Astrocyte (in vitro differentiated cells and primary cell): ENCODE data around the gene SAMM50. TPM values are rescaled to one million over a fixed set of nuclear protein-coding genes. Genes with fewer than 3 reads are reported as not detected.

Experiments used
- DNase-seq: peaks from one replicate; pipeline ENCODE4 v3.0.0-alpha.2; 2010; ENCODE audit warnings: low read depth
- FAIRE-seq: peaks from 2 replicates; lab custom pipeline; 2011; peaks lifted over from hg19 to GRCh38; lab: Jason Lieb, UNC
- H2AFZ ChIP-seq: 2 replicates; pipeline ENCODE4 v1.6.0; 2012; ENCODE audit warnings: low read depth, low read length, inconsistent platforms
- H3K27ac ChIP-seq: 2 replicates; pipeline ENCODE4 v1.5.1; 2011; ENCODE audit warnings: low read depth, low read length, inconsistent platforms
- H3K27me3 ChIP-seq: 2 replicates; pipeline ENCODE4 v1.6.0; 2011; ENCODE audit warnings: low read length, inconsistent platforms; ENCODE audit not compliant: insufficient read depth
- H3K36me3 ChIP-seq: 2 replicates; pipeline ENCODE4 v1.5.1; 2011; ENCODE audit warnings: low read length, inconsistent platforms; ENCODE audit not compliant: insufficient read depth
- H3K4me1 ChIP-seq: 2 replicates; pipeline ENCODE4 v1.5.1; 2011; ENCODE audit warnings: low read length, inconsistent platforms; ENCODE audit not compliant: insufficient read depth
- H3K4me2 ChIP-seq: 2 replicates; pipeline ENCODE4 v1.6.0; 2012; ENCODE audit warnings: low read length, inconsistent platforms
- H3K4me3 ChIP-seq: 2 replicates; pipeline ENCODE4 v1.5.1; 2011; ENCODE audit warnings: low read depth, mild to moderate bottlenecking, low read length, inconsistent platforms; ENCODE audit not compliant: insufficient read depth
- H3K79me2 ChIP-seq: 2 replicates; pipeline ENCODE4 v1.6.0; 2012; ENCODE audit warnings: mild to moderate bottlenecking, low read length, inconsistent platforms; ENCODE audit not compliant: insufficient read depth
- H3K9ac ChIP-seq: 2 replicates; pipeline ENCODE4 v1.6.0; 2012; ENCODE audit warnings: mild to moderate bottlenecking, low read length, inconsistent platforms
- H3K9me3 ChIP-seq: 2 replicates; pipeline ENCODE4 v1.5.1; 2012; ENCODE audit warnings: low read depth, mild to moderate bottlenecking, low read length, inconsistent platforms; ENCODE audit not compliant: insufficient read depth
- H4K20me1 ChIP-seq: 2 replicates; pipeline ENCODE4 v1.6.0; 2012; ENCODE audit warnings: low read length, inconsistent platforms; ENCODE audit not compliant: insufficient read depth
- H3K27ac Mint-ChIP-seq: one replicate; pipeline ENCODE4 v1.8.0; 2021; ENCODE audit warnings: mild to moderate bottlenecking, mixed read lengths; ENCODE audit not compliant: unreplicated experiment
- H3K27me3 Mint-ChIP-seq: one replicate; pipeline ENCODE4 v1.8.0; 2021; ENCODE audit warnings: low read depth, mixed read lengths; ENCODE audit not compliant: unreplicated experiment
- H3K36me3 Mint-ChIP-seq: one replicate; pipeline ENCODE4 v1.8.0; 2021; ENCODE audit warnings: low read depth, mixed read lengths; ENCODE audit not compliant: unreplicated experiment
- H3K4me1 Mint-ChIP-seq: one replicate; pipeline ENCODE4 v1.8.0; 2021; ENCODE audit warnings: low read depth, mixed read lengths; ENCODE audit not compliant: unreplicated experiment
- H3K4me3 Mint-ChIP-seq: one replicate; pipeline ENCODE4 v1.8.0; 2021; ENCODE audit warnings: mild to moderate bottlenecking, moderate library complexity, mixed read lengths; ENCODE audit not compliant: unreplicated experiment
- H3K9me3 Mint-ChIP-seq: one replicate; pipeline ENCODE4 v1.8.0; 2021; ENCODE audit warnings: mild to moderate bottlenecking, mixed read lengths; ENCODE audit not compliant: unreplicated experiment
- EZH2 ChIP-seq: IDR thresholded peaks from 2 replicates; pipeline ENCODE4 v1.6.1; 2012; ENCODE audit warnings: mild to moderate bottlenecking, low read length, inconsistent platforms; ENCODE audit not compliant: insufficient read depth
- total RNA-seq: library from RNA; stranded (reverse); gene quantifications from 2 replicates; pipeline ENCODE4 v1.2.1, GENCODE V29; 2021
- TF ChIP-seq, protein P1 (sequence below): IDR thresholded peaks from 2 replicates; pipeline ENCODE4 v1.5.1; 2011; ENCODE audit warnings: low read depth, mild to moderate bottlenecking, inconsistent platforms, low read length, moderate library complexity; ENCODE audit not compliant: insufficient read depth

Gene SAMM50
- total RNA-seq, 1 donor from 2014 or later, result 63.4 TPM

DNA sequence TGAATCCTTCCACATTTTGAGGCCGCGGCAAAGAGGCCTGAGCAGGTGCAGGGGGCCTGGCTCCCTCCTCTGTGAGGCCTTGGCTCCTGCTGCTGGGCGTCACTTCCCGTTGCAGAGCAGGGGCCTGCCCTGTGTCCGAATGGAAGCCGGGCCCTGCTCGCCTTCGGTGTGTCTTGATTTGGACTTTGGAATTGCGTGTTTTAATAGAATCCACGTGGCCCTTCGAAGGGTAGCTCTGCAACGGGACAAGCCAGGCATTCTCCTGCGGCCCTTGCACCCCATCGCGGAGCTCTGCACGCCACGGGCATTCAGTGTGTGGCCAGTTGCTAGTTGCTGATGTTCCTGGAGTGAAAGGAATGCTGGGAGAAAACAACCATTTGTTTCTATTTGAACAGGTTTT is 25.8 kb downstream of the SAMM50 start:
- no peak for DNase-seq
- Histone ChIP-seq H3K4me3 (no peak overlapping the region), H2AFZ (no peak overlapping the region), H3K9me3 (no peaks in the 10 kb centered on the region), H3K27me3 (no peaks in the 10 kb centered on the region), H3K27ac (no peak overlapping the region), H3K4me1 (no peaks in the 10 kb centered on the region), H3K4me2 (no peak overlapping the region), H3K79me2 (no peaks in the 10 kb centered on the region), H4K20me1 (no peaks in the 10 kb centered on the region), H3K36me3 (peaks cover 41% of the 10 kb centered on the region), H3K9ac (no peak overlapping the region)
- Mint-ChIP-seq H3K27me3 (no peaks in the 10 kb centered on the region), H3K9me3 (no peaks in the 10 kb centered on the region), H3K4me3 (no peak overlapping the region), H3K27ac (no peak overlapping the region), H3K4me1 (no peaks in the 10 kb centered on the region), H3K36me3 (peaks cover 12% of the 10 kb centered on the region)
- TF ChIP-seq, protein P1, sequence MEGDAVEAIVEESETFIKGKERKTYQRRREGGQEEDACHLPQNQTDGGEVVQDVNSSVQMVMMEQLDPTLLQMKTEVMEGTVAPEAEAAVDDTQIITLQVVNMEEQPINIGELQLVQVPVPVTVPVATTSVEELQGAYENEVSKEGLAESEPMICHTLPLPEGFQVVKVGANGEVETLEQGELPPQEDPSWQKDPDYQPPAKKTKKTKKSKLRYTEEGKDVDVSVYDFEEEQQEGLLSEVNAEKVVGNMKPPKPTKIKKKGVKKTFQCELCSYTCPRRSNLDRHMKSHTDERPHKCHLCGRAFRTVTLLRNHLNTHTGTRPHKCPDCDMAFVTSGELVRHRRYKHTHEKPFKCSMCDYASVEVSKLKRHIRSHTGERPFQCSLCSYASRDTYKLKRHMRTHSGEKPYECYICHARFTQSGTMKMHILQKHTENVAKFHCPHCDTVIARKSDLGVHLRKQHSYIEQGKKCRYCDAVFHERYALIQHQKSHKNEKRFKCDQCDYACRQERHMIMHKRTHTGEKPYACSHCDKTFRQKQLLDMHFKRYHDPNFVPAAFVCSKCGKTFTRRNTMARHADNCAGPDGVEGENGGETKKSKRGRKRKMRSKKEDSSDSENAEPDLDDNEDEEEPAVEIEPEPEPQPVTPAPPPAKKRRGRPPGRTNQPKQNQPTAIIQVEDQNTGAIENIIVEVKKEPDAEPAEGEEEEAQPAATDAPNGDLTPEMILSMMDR, result no peak
- TF ChIP-seq EZH2, result no peak
- no peak for FAIRE-seq

DNA sequence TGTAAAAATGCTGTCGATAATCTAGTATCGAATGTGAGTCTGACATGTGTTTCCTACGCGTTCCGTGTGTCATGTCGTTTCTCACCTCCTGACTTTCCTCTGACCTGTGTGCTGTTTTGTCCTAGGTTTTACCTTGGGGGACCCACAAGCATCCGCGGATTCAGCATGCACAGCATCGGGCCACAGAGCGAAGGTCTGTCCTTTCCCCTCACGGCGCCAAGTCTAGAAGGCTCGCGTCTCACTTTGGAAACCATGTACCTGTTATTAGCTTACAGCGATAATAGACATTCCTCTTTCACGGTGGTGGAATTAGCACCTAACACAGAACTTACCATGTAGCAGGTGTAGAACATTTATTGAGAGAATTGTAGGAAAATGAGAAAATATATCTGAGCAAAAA is 28.6 kb downstream of the SAMM50 start:
- Mint-ChIP-seq H3K27ac (no peak overlapping the region), H3K4me3 (no peak overlapping the region), H3K36me3 (peaks cover 15% of the 10 kb centered on the region), H3K4me1 (no peaks in the 10 kb centered on the region), H3K9me3 (no peaks in the 10 kb centered on the region), H3K27me3 (no peaks in the 10 kb centered on the region)
- DNase-seq (no peak), FAIRE-seq (no peak)
- Histone ChIP-seq H2AFZ (no peak overlapping the region), H3K79me2 (no peaks in the 10 kb centered on the region), H4K20me1 (no peaks in the 10 kb centered on the region), H3K9me3 (no peaks in the 10 kb centered on the region), H3K36me3 (peaks cover 34% of the 10 kb centered on the region), H3K27me3 (no peaks in the 10 kb centered on the region), H3K4me1 (no peaks in the 10 kb centered on the region), H3K4me2 (no peak overlapping the region), H3K9ac (no peak overlapping the region), H3K27ac (no peak overlapping the region), H3K4me3 (no peak overlapping the region)
- TF ChIP-seq EZH2, result no peak
- TF ChIP-seq, protein P1, result no peak

DNA sequence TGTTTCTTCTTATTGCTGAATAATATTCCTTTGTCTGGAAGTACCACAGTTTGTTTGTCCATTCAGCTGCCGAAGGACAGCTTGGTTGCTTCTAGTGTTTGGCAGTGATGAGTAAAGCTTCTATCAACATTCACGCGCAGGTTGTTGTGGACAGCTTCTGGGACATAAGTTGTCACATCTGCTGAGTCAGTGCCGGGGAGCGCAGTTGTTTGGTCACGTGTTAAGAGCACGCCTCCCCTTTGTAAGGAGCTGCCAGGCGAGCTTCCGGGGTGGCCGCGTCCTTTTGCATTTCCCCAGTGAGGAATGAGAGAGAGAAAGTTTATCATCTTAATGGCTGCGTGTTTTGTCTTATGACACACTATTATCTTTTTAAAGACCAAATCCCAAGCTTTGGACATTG is 30.3 kb downstream of the SAMM50 start:
- peaks cover 10% of the 10 kb centered on the region for H3K36me3 Mint-ChIP-seq
- no peak for DNase-seq
- no peak overlapping the region for H3K4me2 ChIP-seq
- TF ChIP-seq, protein P1, result no peak
- TF ChIP-seq EZH2, result no peak
- no peak overlapping the region for H3K27ac Mint-ChIP-seq
- H2AFZ ChIP-seq, result no peak overlapping the region
- H3K9ac ChIP-seq, result no peak overlapping the region
- no peak overlapping the region for H3K4me3 ChIP-seq
- no peaks in the 10 kb centered on the region for H3K4me1 Mint-ChIP-seq
- no peak for FAIRE-seq
- H3K79me2 ChIP-seq, result no peaks in the 10 kb centered on the region
- H3K4me3 Mint-ChIP-seq, result no peak overlapping the region
- H3K27ac ChIP-seq, result no peak overlapping the region
- H3K36me3 ChIP-seq, result peaks cover 34% of the 10 kb centered on the region
- no peaks in the 10 kb centered on the region for H3K27me3 Mint-ChIP-seq
- no peaks in the 10 kb centered on the region for H3K27me3 ChIP-seq
- no peaks in the 10 kb centered on the region for H3K4me1 ChIP-seq
- no peaks in the 10 kb centered on the region for H4K20me1 ChIP-seq
- H3K9me3 ChIP-seq, result no peaks in the 10 kb centered on the region
- no peaks in the 10 kb centered on the region for H3K9me3 Mint-ChIP-seq
